K562 (cell line): ENCODE measurements around the gene CATSPER3. TPM values are rescaled to one million over a fixed set of nuclear protein-coding genes. Genes with fewer than 3 reads are reported as not detected.

ENCODE experiments used
- ATAC-seq: fragments of 200-7000 bp; cut with Tn5 transposase; 3 replicates; pipeline ENCODE4 v1.9.1; 2020; ENCODE audit warnings: moderate library complexity
- BruUV-seq: library from RNA; stranded (reverse); fragments of 400-500 nt; replicated peaks from 2 replicates; lab custom pipeline; 2021; lab: Mats Ljungman, UMichigan
- CTCF ChIA-PET: fragments of 300-600 bp; formaldehyde crosslinking; extraction: SDS; loops from one replicate; lab custom pipeline; 2021; ENCODE audit warnings: low intra/inter-chr PET ratio; lab: Yijun Ruan, JAX
- POLR2A ChIA-PET: fragments of 300-600, 350-650 bp; sonication (Branson Sonifier 250); formaldehyde crosslinking; extraction: SDS; loops from one replicate; lab custom pipeline; 2021; ENCODE audit warnings: antibody characterized with exemption, inconsistent platforms; lab: Yijun Ruan, JAX
- DNase-seq, 4 experiments: peaks; one replicate each; pipeline versions ENCODE4 v3.0.0 to v3.0.0-alpha.2; 2011 to 2018; ENCODE audit warnings: low spot score in 3 of 4, mixed read lengths in 3 of 4; ENCODE audit errors: extremely low read depth in 1 of 4
- FAIRE-seq: peaks from 2 replicates; lab custom pipeline; 2011; peaks lifted over from hg19 to GRCh38; lab: Jason Lieb, UNC
- H2AFZ ChIP-seq: 2 replicates; pipeline ENCODE4 v1.6.0; 2011; ENCODE audit warnings: low read depth, low read length, control low read depth, inconsistent platforms
- H3K27ac ChIP-seq: fragments of 200-600 bp; 3 replicates; pipeline ENCODE4 v1.8.0; 2011; ENCODE audit warnings: low read depth, mild to moderate bottlenecking, control low read depth, inconsistent platforms, low read length, moderate library complexity, mixed read lengths; ENCODE audit errors: extremely low read depth
- H3K27me3 ChIP-seq, 2 experiments: fragments of 300-600 bp in 1 of 2; 2 replicates in 1 of 2; 3 replicates in 1 of 2; pipeline versions ENCODE4 v1.6.0 to v1.8.0; 2011; ENCODE audit warnings: inconsistent platforms in 2 of 2, low read length in 2 of 2, mild to moderate bottlenecking in 1 of 2, mixed read lengths in 1 of 2, moderate library complexity in 1 of 2; ENCODE audit not compliant: control insufficient read depth in 2 of 2, insufficient read depth in 2 of 2
- H3K36me3 ChIP-seq: fragments of 300-600 bp; 3 replicates; pipeline ENCODE4 v1.8.0; 2011; ENCODE audit warnings: mild to moderate bottlenecking, low read length, inconsistent platforms; ENCODE audit not compliant: control insufficient read depth, insufficient read depth
- H3K4me1 ChIP-seq, 2 experiments: fragments of 200-600 bp in 1 of 2; replicated peaks in 1 of 2; 2 replicates in 1 of 2; 3 replicates in 1 of 2; pipeline versions ENCODE4 v1.5.1 to v1.8.0; 2011; ENCODE audit warnings: inconsistent platforms in 2 of 2, low read length in 2 of 2, mild to moderate bottlenecking in 1 of 2, mixed read lengths in 1 of 2, moderate library complexity in 1 of 2; ENCODE audit not compliant: control insufficient read depth in 2 of 2, insufficient read depth in 2 of 2
- H3K4me2 ChIP-seq: 2 replicates; pipeline ENCODE4 v1.6.1; 2011; ENCODE audit warnings: low read length, control low read depth, inconsistent platforms, mixed read lengths; ENCODE audit not compliant: insufficient read depth
- H3K4me3 ChIP-seq: fragments of 200-600 bp; sonication (generic), shearing (Covaris generic); 2 replicates; pipeline ENCODE4 v1.5.1; 2016; ENCODE audit warnings: control low read depth, inconsistent platforms
- H3K79me2 ChIP-seq: fragments of 200-600 bp; 3 replicates; pipeline ENCODE4 v1.8.0; 2011; ENCODE audit warnings: low read length, inconsistent platforms; ENCODE audit not compliant: control insufficient read depth, insufficient read depth
- H3K9ac ChIP-seq, 2 experiments: 2 replicates each; pipeline versions ENCODE4 v1.6.0 to v1.6.1; 2011; ENCODE audit warnings: low read depth in 2 of 2, low read length in 2 of 2, control low read depth in 1 of 2, inconsistent platforms in 1 of 2, mild to moderate bottlenecking in 1 of 2, mixed read lengths in 1 of 2; ENCODE audit not compliant: insufficient read depth in 1 of 2
- H3K9me1 ChIP-seq: one replicate; pipeline ENCODE4 v1.6.0; 2011; ENCODE audit warnings: inconsistent platforms, mild to moderate bottlenecking, low read length, moderate library complexity; ENCODE audit not compliant: control insufficient read depth, insufficient read depth
- H3K9me3 ChIP-seq: replicated peaks from 2 replicates; pipeline ENCODE4 v1.5.1; 2011; ENCODE audit warnings: low read depth, low read length, inconsistent platforms; ENCODE audit not compliant: control insufficient read depth, insufficient read depth
- H4K20me1 ChIP-seq: replicated peaks from 2 replicates; pipeline ENCODE4 v1.6.1; 2011; ENCODE audit warnings: low read length, inconsistent platforms, mixed read lengths; ENCODE audit not compliant: control insufficient read depth, insufficient read depth
- ARID3A ChIP-seq: IDR thresholded peaks from 2 replicates; pipeline ENCODE4 v1.6.1; 2012; ENCODE audit warnings: low read depth, low read length, improper control_type of control experiment, borderline replicate concordance
- CXXC5 ChIP-seq: fragments of 250-450 bp; sonication (Bioruptor Pico); IDR thresholded peaks from 2 replicates; pipeline ENCODE4 v1.8.0; 2022; ENCODE audit warnings: inconsistent platforms, mild to moderate bottlenecking, moderate library complexity
- HCFC1 ChIP-seq: IDR thresholded peaks from 2 replicates; pipeline ENCODE4 v1.6.1; 2012; ENCODE audit warnings: low read depth, low read length, improper control_type of control experiment
- HLTF ChIP-seq: fragments of 450-650 bp; IDR thresholded peaks from 2 replicates; pipeline ENCODE4 v1.6.1; 2016
- ID3 ChIP-seq, 2 experiments: fragments of 250-450 bp in 1 of 2; fragments of 450-650 bp in 1 of 2; sonication (Bioruptor Pico) in 1 of 2; IDR thresholded peaks; 2 replicates each; pipeline versions ENCODE4 v1.6.1 to v1.8.0; 2016 to 2021; ENCODE audit warnings: mild to moderate bottlenecking in 2 of 2, moderate library complexity in 2 of 2, missing compliant biosample characterization in 1 of 2, missing genetic modification characterization in 1 of 2
- KDM2B ChIP-seq: fragments of 250-450 bp; sonication (Bioruptor Pico); IDR thresholded peaks from 2 replicates; pipeline ENCODE4 v1.8.0; 2021; ENCODE audit warnings: mild to moderate bottlenecking, moderate library complexity
- LEF1 ChIP-seq: fragments of 450-650 bp; IDR thresholded peaks from 2 replicates; pipeline ENCODE4 v1.6.1; 2016; ENCODE audit warnings: mild to moderate bottlenecking
- NCOA4 ChIP-seq: fragments of 450-650 bp; IDR thresholded peaks from 2 replicates; pipeline ENCODE4 v1.6.1; 2018; ENCODE audit warnings: mild to moderate bottlenecking; ENCODE audit not compliant: partially characterized antibody
- SAFB2 ChIP-seq: fragments of 200-400 bp; formaldehyde crosslinking; IDR thresholded peaks from 2 replicates; pipeline ENCODE4 v1.6.1; 2018; ENCODE audit warnings: borderline replicate concordance, low read length, low read depth, moderate library complexity; ENCODE audit not compliant: severe bottlenecking
- TAF1 ChIP-seq: IDR thresholded peaks from 2 replicates; pipeline ENCODE4 v1.6.1; 2011; ENCODE audit warnings: mild to moderate bottlenecking, low read length, moderate library complexity; ENCODE audit not compliant: insufficient read depth, control insufficient read depth, severe bottlenecking; ENCODE audit errors: extremely low read depth
- ZNF165 ChIP-seq: fragments of 250-450 bp; sonication (Bioruptor Pico); IDR thresholded peaks from 2 replicates; pipeline ENCODE4 v1.4.0; 2020; ENCODE audit warnings: borderline replicate concordance
- WGBS: fragments of 100-300 bp; shearing (Covaris generic); methylation state at CpG from one replicate; pipeline ENCODE4 v1.1.6; 2016; ENCODE audit warnings: low coverage, mixed read lengths; ENCODE audit not compliant: insufficient coverage; ENCODE audit errors: missing lambda C conversion rate; 5-methylcytosine and 5-hydroxymethylcytosine counted together
- in situ Hi-C: fragments of 300-500 bp; cut with MboI; formaldehyde crosslinking; loops from 4 replicates; pipeline ENCODE4 v1.15.0; 2018; ENCODE audit warnings: inconsistent platforms, mixed read lengths
- intact Hi-C: fragments of 100-400 bp; cut with micrococcal nuclease; formaldehyde crosslinking; loops from 2 replicates; pipeline ENCODE4 v1.14.2; 2022
- polyA plus RNA-seq, 8 experiments: library from polyadenylated mRNA; depleted of rRNA in 4 of 8; stranded (reverse) in 5 of 8; unstranded in 3 of 8; fragments of >200 nt; fragmentation: Nextera tagmentation in 2 of 8; fragmentation: Illumina TruSeq in 1 of 8; extraction: Ambion mirVana in 2 of 8; extraction: Trizol in 1 of 8; gene quantifications; 2 replicates each; pipeline versions ENCODE4 v1.2.1 to v1.2.3, GENCODE V29; 2011 to 2014; ENCODE audit warnings: inconsistent platforms in 1 of 8, missing spikeins in 1 of 8
- total RNA-seq, 7 experiments: library from RNA; depleted of rRNA in 6 of 7; stranded (reverse); fragments of >200 nt in 6 of 7; fragmentation: Illumina TruSeq in 2 of 7; extraction: Trizol in 2 of 7; gene quantifications; 2 replicates each; pipeline versions ENCODE4 v1.2.1 to v1.2.3, GENCODE V29; 2011 to 2021; ENCODE audit warnings: low replicate concordance in 1 of 7

Gene CATSPER3
- total and polyA plus RNA-seq, 9 of the 15 experiments (the other 6 are each of a cell fraction or from before 2014, with no cell fraction given), result 0.14 to 1.5 (median 0.49) TPM

GRCh38 chr5:134938030-134938429, 29.7 kb upstream of the CATSPER3 start:
- TF ChIP-seq KDM2B (CRISPR knock-in tag) (no peak), ARID3A (no peak), TAF1 (no peak), ID3 (CRISPR knock-in tag; IDR thresholded peaks at IDR 0.05) (no peak), ID3 (tag; IDR thresholded peaks at IDR 0.05) (no peak), HCFC1 (no peak), CXXC5 (CRISPR knock-in tag) (no peak), ZNF165 (CRISPR knock-in tag) (no peak), LEF1 (no peak), NCOA4 (no peak), HLTF (no peak), SAFB2 (no peak)
- FAIRE-seq, result no peak
- in situ Hi-C loops, result no loop called here

More at GRCh38 chr5:134938030-134938429, 29.7 kb upstream of the CATSPER3 start:
- no peaks in the 10 kb centered on the region for H4K20me1 ChIP-seq
- no peaks in the 10 kb centered on the region for H3K79me2 ChIP-seq
- DNase-seq (no peak), ATAC-seq (no peak)
- no peak overlapping the region for H3K4me3 ChIP-seq
- ChIA-PET POLR2A (interaction anchor here (2.0 kb wide), 1 partner anchor 10 kb away, joined by 8 read pairs; no protein-coding TSS in a partner anchor), CTCF (no interaction called here)
- peaks cover 27% of the 10 kb centered on the region; the same call in 2 of the 3 replicates for H3K36me3 ChIP-seq
- no peak overlapping the region for H3K27ac ChIP-seq
- H2AFZ ChIP-seq, result no peak overlapping the region
- H3K4me2 ChIP-seq, result no peak overlapping the region
- H3K9ac ChIP-seq, result no peak overlapping the region
- 72% methylated on average over 6 of the region's 6 CpGs for WGBS
- H3K4me1 ChIP-seq, result no peaks in the 10 kb centered on the region
- intact Hi-C loops, result no loop called here
- BruUV-seq, result no TSS peak
- no peaks in the 10 kb centered on the region for H3K27me3 ChIP-seq
- no peaks in the 10 kb centered on the region for H3K9me1 ChIP-seq
- no peaks in the 10 kb centered on the region for H3K9me3 ChIP-seq
